Retinal pigment epithelial cell (primary cell): ENCODE data around the gene PITPNC1.
"Not testable (repeated sequence)": the region's sequence is repeated elsewhere in the genome, so short reads cannot be mapped to it uniquely, and the experiment has no call there.

Experiments
- DNase-seq: peaks from one replicate; pipeline ENCODE4 v3.0.0-alpha.2; 2010; ENCODE audit warnings: low read depth
- H3K4me3 ChIP-seq: 2 replicates; pipeline ENCODE4 v1.5.1; 2011; ENCODE audit warnings: mild to moderate bottlenecking, low read length, control low read depth, moderate library complexity
- TF ChIP-seq, protein P1 (sequence below): conservative IDR thresholded peaks from 2 replicates; pipeline ENCODE4 v1.5.1; 2011; ENCODE audit warnings: low read depth, low read length, control low read depth, inconsistent platforms

The PITPNC1 gene

DNA sequence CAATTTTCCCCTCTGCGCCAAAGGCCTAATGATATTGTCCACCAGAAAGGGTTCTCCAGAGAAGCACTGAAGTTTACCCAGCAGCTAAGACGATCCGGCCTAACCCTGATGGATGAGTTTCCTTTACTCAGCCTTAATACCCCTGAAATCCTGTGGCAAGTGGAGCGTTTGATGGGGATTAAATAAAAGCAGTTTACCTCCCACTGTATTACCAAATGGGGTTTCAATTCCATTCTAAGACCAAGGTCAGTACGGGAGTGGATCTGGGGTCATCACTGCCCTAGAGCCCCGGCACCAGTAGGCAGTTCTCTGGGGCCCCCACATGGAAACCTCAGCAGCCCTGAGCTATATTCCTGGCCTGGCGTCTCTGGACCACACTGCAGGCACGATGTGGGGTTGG, 243.6 kb downstream of the PITPNC1 start:
- TF ChIP-seq, protein P1, sequence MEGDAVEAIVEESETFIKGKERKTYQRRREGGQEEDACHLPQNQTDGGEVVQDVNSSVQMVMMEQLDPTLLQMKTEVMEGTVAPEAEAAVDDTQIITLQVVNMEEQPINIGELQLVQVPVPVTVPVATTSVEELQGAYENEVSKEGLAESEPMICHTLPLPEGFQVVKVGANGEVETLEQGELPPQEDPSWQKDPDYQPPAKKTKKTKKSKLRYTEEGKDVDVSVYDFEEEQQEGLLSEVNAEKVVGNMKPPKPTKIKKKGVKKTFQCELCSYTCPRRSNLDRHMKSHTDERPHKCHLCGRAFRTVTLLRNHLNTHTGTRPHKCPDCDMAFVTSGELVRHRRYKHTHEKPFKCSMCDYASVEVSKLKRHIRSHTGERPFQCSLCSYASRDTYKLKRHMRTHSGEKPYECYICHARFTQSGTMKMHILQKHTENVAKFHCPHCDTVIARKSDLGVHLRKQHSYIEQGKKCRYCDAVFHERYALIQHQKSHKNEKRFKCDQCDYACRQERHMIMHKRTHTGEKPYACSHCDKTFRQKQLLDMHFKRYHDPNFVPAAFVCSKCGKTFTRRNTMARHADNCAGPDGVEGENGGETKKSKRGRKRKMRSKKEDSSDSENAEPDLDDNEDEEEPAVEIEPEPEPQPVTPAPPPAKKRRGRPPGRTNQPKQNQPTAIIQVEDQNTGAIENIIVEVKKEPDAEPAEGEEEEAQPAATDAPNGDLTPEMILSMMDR = no peak
- DNase-seq = no peak
- H3K4me3 ChIP-seq = no peak overlapping the region

- no peak for DNase-seq
- TF ChIP-seq, protein P1 = no peak
- no peak overlapping the region for H3K4me3 ChIP-seq
Measured at GRCh38 chr17:67623767-67624166, 246.7 kb downstream of the PITPNC1 start.

DNA sequence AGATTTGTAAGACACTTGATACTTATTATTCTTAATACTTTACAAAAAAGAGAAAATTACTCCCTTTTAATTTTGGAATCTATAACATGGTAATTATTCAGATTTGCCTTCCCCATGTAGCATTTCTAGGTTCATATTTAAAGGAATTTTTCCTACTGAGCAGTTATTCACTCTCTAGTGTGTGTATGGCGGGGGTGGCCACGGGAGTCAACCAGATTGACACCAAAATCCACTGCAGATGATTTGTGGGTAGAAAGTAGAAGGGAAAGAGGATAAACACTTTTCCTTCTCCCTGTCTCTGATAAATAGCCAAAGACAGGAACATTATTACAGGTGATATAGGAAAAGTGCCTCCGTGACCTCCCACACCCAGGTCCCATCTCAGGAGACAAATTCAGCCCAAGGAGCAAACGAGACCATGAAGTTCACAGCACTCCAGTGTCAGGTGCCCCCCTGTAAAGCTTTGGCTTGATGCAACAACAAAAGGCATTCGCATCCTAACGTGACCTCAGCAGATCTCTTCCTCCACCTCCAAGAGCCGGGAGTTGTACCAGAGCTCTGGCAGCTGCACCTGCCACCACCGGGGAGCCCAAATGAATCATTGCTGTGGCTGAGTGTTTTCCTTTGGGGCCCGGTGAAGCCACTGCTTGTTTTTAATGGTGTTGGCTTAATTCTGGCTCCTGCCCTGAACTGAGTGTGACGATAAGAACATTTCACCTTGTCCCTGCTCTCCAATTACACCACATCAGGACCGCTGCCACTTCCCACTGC, 248.0 kb downstream of the PITPNC1 start:
- no peak overlapping the region for H3K4me3 ChIP-seq
- no peak for DNase-seq
- TF ChIP-seq, protein P1 = no peak

DNA sequence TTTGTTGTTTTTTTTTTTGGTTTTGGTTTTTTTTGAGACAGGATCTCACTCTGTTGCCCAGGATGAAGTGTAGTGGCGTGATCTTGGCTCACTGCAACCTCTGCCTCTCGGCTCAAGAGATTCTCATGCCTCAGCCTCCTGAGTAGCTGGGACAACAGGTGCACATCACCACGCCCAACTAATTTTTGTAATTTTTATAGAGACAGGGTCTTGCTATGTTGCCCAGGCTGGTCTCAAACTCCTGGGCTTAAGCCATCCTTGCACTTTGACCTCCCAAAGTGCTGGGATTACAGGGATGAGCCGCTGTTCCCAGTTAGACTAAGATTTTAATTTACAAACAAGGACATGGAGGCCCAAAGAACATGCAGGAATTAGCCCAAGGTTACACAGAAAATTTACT, 248.9 kb downstream of the PITPNC1 start:
- TF ChIP-seq, protein P1 = no peak
- H3K4me3 ChIP-seq = no peak overlapping the region
- DNase-seq = no peak

DNA sequence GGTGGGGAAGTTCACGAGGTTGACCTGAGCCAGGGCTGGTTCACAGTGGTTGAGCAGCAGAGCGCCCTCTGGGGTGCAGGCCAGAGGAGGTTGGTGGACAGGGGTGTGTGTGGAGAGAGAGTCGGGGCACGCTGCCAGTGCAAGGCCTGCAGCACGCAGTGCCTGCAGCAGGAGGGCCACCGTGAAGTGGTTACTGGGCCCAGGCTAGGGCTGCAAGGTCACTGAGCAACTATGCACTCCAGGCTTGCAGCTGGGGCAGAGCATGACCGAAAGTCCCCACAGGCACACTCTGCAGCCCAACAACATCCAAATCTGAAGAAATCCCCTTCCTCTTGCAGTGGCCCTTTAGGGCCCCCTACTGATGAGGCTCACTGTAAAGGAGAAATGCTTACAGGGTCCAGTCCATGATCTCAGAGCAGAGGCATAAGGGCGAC, 251.5 kb downstream of the PITPNC1 start:
- H3K4me3 ChIP-seq = no peak overlapping the region
- DNase-seq = no peak
- TF ChIP-seq, protein P1 = peak; percentile 44

DNA sequence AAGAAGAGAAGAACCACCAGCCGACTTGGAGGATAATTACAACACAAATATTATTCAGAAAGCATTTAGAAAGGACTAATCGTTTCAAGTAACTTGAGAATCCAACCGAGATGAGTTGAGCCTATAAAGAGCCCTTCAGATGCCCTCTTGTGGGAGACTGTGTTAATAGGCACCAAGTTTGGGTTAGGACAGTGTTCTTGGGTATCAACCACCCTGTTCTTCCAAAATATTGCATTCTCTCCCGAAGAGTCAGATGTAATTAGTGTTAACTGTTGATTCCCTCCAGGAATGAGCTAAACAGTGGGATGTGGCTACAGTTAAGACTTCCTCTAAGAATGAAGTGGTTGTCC, 252.9 kb downstream of the PITPNC1 start:
- no peak for DNase-seq
- TF ChIP-seq, protein P1 = peak; percentile 64
- no peak overlapping the region for H3K4me3 ChIP-seq

DNA sequence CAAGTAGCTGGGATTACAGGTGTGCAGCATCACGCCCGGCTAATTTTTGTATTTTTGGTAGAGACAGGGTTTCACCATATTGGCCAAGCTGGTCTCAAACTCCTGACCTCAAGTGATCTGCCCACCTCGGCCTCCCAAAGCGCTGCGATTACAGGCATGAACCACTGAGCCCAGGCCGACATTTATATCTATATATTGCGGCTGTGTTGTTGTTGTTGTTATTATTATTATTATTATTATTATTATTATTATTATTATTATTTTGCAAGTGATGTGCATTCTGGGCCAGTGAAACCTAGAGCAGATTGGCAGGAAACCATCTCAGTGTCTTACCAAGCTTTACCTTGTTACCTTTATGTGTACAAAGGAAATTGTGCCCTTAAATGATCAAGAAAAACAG, 253.8 kb downstream of the PITPNC1 start:
- not testable (repeated sequence) for DNase-seq, H3K4me3 ChIP-seq
